Fibroblast of skin of abdomen (primary cell): ENCODE results near the gene RHBDD2.
"Not testable (repeated sequence)": the region's sequence is repeated elsewhere in the genome, so short reads cannot be mapped to it uniquely, and the experiment has no call there.

ENCODE experiments used
- DNase-seq: peaks from one replicate; pipeline ENCODE4 v3.0.0-alpha.2; 2013

The RHBDD2 gene

GRCh38 chr7:75866489-75867389 lies 12.1 kb upstream of the RHBDD2 start:
- DNase-seq: peak; percentile 62

- DNase-seq: no peak
Measured at GRCh38 chr7:75867390-75867717, 11.5 kb upstream of the RHBDD2 start.

GRCh38 chr7:75868153-75868552 lies 10.7 kb upstream of the RHBDD2 start:
- no peak for DNase-seq

GRCh38 chr7:75869776-75870379 lies 9.0 kb upstream of the RHBDD2 start:
- DNase-seq: peak; percentile 40

GRCh38 chr7:75870557-75871161 lies 8.2 kb upstream of the RHBDD2 start:
- DNase-seq: no peak

- DNase-seq: peak; percentile 22
Measured at GRCh38 chr7:75872073-75872782, 6.6 kb upstream of the RHBDD2 start.

GRCh38 chr7:75874180-75874579 lies 4.7 kb upstream of the RHBDD2 start:
- not testable (repeated sequence) for DNase-seq

GRCh38 chr7:75875113-75876080 lies 3.4 kb upstream of the RHBDD2 start:
- no peak for DNase-seq

GRCh38 chr7:75876126-75876881 lies 2.5 kb upstream of the RHBDD2 start:
- no peak for DNase-seq

- DNase-seq: no peak
Measured at GRCh38 chr7:75878312-75878768, 494 bp upstream of the RHBDD2 start.

GRCh38 chr7:75879771-75880184 lies 944 bp downstream of the RHBDD2 start:
- peak; percentile 27 for DNase-seq

- no peak for DNase-seq
Measured at GRCh38 chr7:75880242-75880641, 1.4 kb downstream of the RHBDD2 start.

- DNase-seq: no peak
Measured at GRCh38 chr7:75881436-75882095, 2.7 kb downstream of the RHBDD2 start.

GRCh38 chr7:75883265-75883824 lies 4.5 kb downstream of the RHBDD2 start:
- DNase-seq: not testable (repeated sequence)

- no peak for DNase-seq
Measured at GRCh38 chr7:75884476-75884875, 5.6 kb downstream of the RHBDD2 start.

- no peak for DNase-seq
Measured at GRCh38 chr7:75885036-75885435, 6.2 kb downstream of the RHBDD2 start.

- no peak for DNase-seq
Measured at GRCh38 chr7:75887669-75888369, 9.0 kb downstream of the RHBDD2 start.

- no peak for DNase-seq
Measured at GRCh38 chr7:75888464-75889222, 9.8 kb downstream of the RHBDD2 start.
